Endothelial cell of umbilical vein (primary cell): ENCODE data around the gene P4HB. TPM values are rescaled to one million over a fixed set of nuclear protein-coding genes. Genes with fewer than 3 reads are reported as not detected.

Experiments
- BruUV-seq: library from RNA; stranded (reverse); fragments of 400-500 nt; replicated peaks from 2 replicates; lab custom pipeline; 2021; lab: Mats Ljungman, UMichigan
- CTCF ChIA-PET: fragments of 300-600, 350-600 bp; sonication (Branson Sonifier 250); formaldehyde crosslinking; loops from one replicate; lab custom pipeline; 2021; ENCODE audit warnings: antibody characterized with exemption, inconsistent platforms; lab: Charles Lee
- POLR2A ChIA-PET: fragments of 300-600, 350-600 bp; sonication (Branson Sonifier 250); formaldehyde crosslinking; loops from one replicate; lab custom pipeline; 2021; ENCODE audit warnings: antibody characterized with exemption, inconsistent platforms; lab: Charles Lee
- DNase-seq: peaks from one replicate; pipeline ENCODE4 v3.0.0-alpha.2; 2011; ENCODE audit warnings: low read depth, low spot score
- FAIRE-seq: peaks from 2 replicates; lab custom pipeline; 2011; peaks lifted over from hg19 to GRCh38; lab: Jason Lieb, UNC
- H2AFZ ChIP-seq: 2 replicates; pipeline ENCODE4 v1.6.0; 2012; ENCODE audit warnings: low read depth, low read length, control low read depth, inconsistent platforms
- H3K27ac ChIP-seq: 2 replicates; pipeline ENCODE4 v1.5.1; 2011; ENCODE audit warnings: low read depth, mild to moderate bottlenecking, control low read depth, low read length, moderate library complexity; ENCODE audit not compliant: insufficient read depth
- H3K27me3 ChIP-seq, 2 experiments: 2 replicates each; pipeline versions ENCODE4 v1.6.0 to v1.6.1; 2011; ENCODE audit warnings: low read length in 2 of 2, mixed read lengths in 1 of 2; ENCODE audit not compliant: control insufficient read depth in 2 of 2, insufficient read depth in 2 of 2
- H3K36me3 ChIP-seq, 2 experiments: 2 replicates in 1 of 2; 3 replicates in 1 of 2; pipeline ENCODE4 v1.5.1; 2011; ENCODE audit warnings: low read length in 2 of 2, mild to moderate bottlenecking in 1 of 2, moderate library complexity in 1 of 2; ENCODE audit not compliant: control insufficient read depth in 2 of 2, insufficient read depth in 2 of 2; ENCODE audit errors: extremely low read depth in 1 of 2
- H3K4me1 ChIP-seq: 3 replicates; pipeline ENCODE4 v1.5.1; 2011; ENCODE audit warnings: mild to moderate bottlenecking, low read length; ENCODE audit not compliant: control insufficient read depth, insufficient read depth; ENCODE audit errors: extremely low read depth
- H3K4me2 ChIP-seq: 2 replicates; pipeline ENCODE4 v1.6.1; 2011; ENCODE audit warnings: low read length, control low read depth, mixed read lengths; ENCODE audit not compliant: insufficient read depth
- H3K4me3 ChIP-seq, 3 experiments: fragments of 200-600 bp in 1 of 3; sonication (generic), shearing (Covaris generic) in 1 of 3; replicated peaks in 1 of 3; 2 replicates each; pipeline ENCODE4 v1.5.1; 2011 to 2016; ENCODE audit warnings: control low read depth in 3 of 3, low read length in 3 of 3, mild to moderate bottlenecking in 2 of 3, inconsistent platforms in 1 of 3, low read depth in 1 of 3, moderate library complexity in 1 of 3; ENCODE audit not compliant: insufficient read depth in 1 of 3
- H3K79me2 ChIP-seq: 2 replicates; pipeline ENCODE4 v1.6.0; 2012; ENCODE audit warnings: low read length, inconsistent platforms; ENCODE audit not compliant: control insufficient read depth, insufficient read depth
- H3K9ac ChIP-seq: replicated peaks from 2 replicates; pipeline ENCODE3; 2011; ENCODE audit warnings: low read length, control low read depth; ENCODE audit not compliant: insufficient read depth; ENCODE audit errors: extremely low read depth
- H3K9me1 ChIP-seq: replicated peaks from 3 replicates; pipeline ENCODE4 v1.6.0; 2011; ENCODE audit warnings: mild to moderate bottlenecking, low read length; ENCODE audit not compliant: control insufficient read depth, insufficient read depth; ENCODE audit errors: extremely low read depth
- H3K9me3 ChIP-seq: replicated peaks from 2 replicates; pipeline ENCODE4 v1.5.1; 2012; ENCODE audit warnings: low read length, inconsistent platforms; ENCODE audit not compliant: control insufficient read depth, insufficient read depth
- H4K20me1 ChIP-seq: replicated peaks from 2 replicates; pipeline ENCODE3; 2011; ENCODE audit warnings: mild to moderate bottlenecking, low read length; ENCODE audit not compliant: control insufficient read depth, insufficient read depth; ENCODE audit errors: extremely low read depth
- EZH2 ChIP-seq: IDR thresholded peaks from 2 replicates; pipeline ENCODE4 v1.6.1; 2012; ENCODE audit warnings: borderline replicate concordance, low read depth, mild to moderate bottlenecking, moderate library complexity, low read length, inconsistent platforms; ENCODE audit not compliant: severe bottlenecking
- FOS ChIP-seq: IDR thresholded peaks from 2 replicates; pipeline ENCODE4 v1.6.1; 2011; ENCODE audit warnings: mild to moderate bottlenecking, low read length, moderate library complexity, borderline replicate concordance; ENCODE audit not compliant: insufficient read depth
- GATA2 ChIP-seq: IDR thresholded peaks from 2 replicates; pipeline ENCODE4 v1.7.0; 2011; ENCODE audit warnings: low read depth, mild to moderate bottlenecking, moderate library complexity, mixed read lengths, low read length; ENCODE audit not compliant: insufficient read length, insufficient read depth
- JUN ChIP-seq: IDR thresholded peaks from 2 replicates; pipeline ENCODE4 v1.6.1; 2011; ENCODE audit warnings: borderline replicate concordance, low read depth; ENCODE audit not compliant: insufficient read length, insufficient read depth
- MYC ChIP-seq: IDR thresholded peaks from one replicate; pipeline ENCODE4 v1.6.1; 2011; ENCODE audit warnings: mild to moderate bottlenecking, low read depth, low read length
- POLR2A ChIP-seq: IDR thresholded peaks from 2 replicates; pipeline ENCODE4 v1.6.1; 2012; ENCODE audit warnings: low read depth, mild to moderate bottlenecking, control low read depth, low read length
- POLR2AphosphoS5 ChIP-seq: IDR thresholded peaks from 2 replicates; pipeline ENCODE4 v1.6.1; 2012; ENCODE audit warnings: low read depth, mild to moderate bottlenecking, control low read depth, low read length, moderate library complexity; ENCODE audit not compliant: insufficient read depth
- dilution Hi-C: fragments of 300-500 bp; cut with MboI; formaldehyde crosslinking; loops from one replicate; pipeline ENCODE4 v1.15.0; 2019; ENCODE audit warnings: low sequenced_read_pairs; ENCODE audit not compliant: extremely low pct_ligation_motif_present
- intact Hi-C: fragments of 100-400 bp; cut with micrococcal nuclease; formaldehyde crosslinking; loops from one replicate; pipeline ENCODE4 v1.10.0; 2022
- polyA plus RNA-seq, 4 experiments: library from polyadenylated mRNA; depleted of rRNA in 3 of 4; stranded (reverse) in 3 of 4; unstranded in 1 of 4; fragments of >200 nt; gene quantifications; 2 replicates each; pipeline versions ENCODE4 v1.2.1 to v1.2.3, GENCODE V29; 2011 to 2012; ENCODE audit warnings: missing spikeins in 1 of 4
- total RNA-seq: library from RNA; stranded (reverse); gene quantifications from 2 replicates; pipeline ENCODE4 v1.2.3, GENCODE V29; 2021
- TF ChIP-seq, protein P1 (sequence below), 2 donors: IDR thresholded peaks; 1 replicate in 1 of 2; 2 replicates in 1 of 2; pipeline ENCODE4 v1.5.1; 2011; ENCODE audit warnings: low read length in 2 of 2, mild to moderate bottlenecking in 2 of 2, moderate library complexity in 2 of 2, control low read depth in 1 of 2, inconsistent platforms in 1 of 2, low read depth in 1 of 2; ENCODE audit not compliant: insufficient read depth in 1 of 2; ENCODE audit errors: extremely low read depth in 1 of 2
- TF ChIP-seq, protein P2 (sequence below): IDR thresholded peaks from 2 replicates; pipeline ENCODE4 v1.6.1; 2011; ENCODE audit not compliant: insufficient read depth, insufficient read length

P4HB gene
- total and polyA plus RNA-seq, 2 donors (not counting 3 experiments of a cell fraction or from before 2014, with no cell fraction given), result 201 to 988 TPM

DNA sequence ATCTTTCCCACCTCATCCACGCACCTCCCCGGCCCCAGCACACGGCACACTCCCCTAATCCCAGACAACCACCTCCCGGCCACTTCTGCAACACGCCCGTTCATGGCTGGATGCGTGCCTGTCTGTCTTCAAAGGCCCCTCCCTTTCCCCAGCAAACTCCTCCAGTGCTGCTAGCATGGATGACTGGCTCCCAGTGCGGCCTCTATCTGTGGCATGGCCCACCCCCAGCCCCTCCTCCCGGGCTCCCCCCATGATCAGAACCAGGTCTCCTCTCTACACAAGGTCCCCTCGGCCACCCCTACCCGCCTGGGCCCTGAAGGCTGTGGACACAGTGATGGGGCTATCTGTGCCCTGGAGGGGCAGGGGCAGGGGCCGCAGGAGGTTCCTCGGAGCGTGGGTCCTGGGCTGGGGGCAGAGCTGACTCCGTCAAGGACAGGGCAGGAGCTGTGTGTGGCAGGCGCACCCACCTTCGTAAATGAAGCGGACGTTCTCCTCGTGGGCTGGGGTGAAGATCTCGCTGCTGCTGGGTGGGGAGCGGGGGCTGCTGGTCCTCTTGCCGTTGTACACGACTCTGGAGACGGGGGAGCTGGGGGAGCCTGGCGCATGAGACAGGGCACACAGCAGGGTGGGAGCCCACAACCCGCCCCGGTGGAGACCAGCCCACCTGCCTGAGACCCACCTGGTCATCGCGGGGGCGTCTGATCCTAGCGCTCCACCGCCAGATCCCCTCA is 36.4 kb downstream of the P4HB start:
- H3K36me3 ChIP-seq, result peaks cover 0 to 8% of the 10 kb centered on the region in 2 experiments
- no peaks in the 10 kb centered on the region for H3K9me1 ChIP-seq
- no peak overlapping the region for H3K4me3 ChIP-seq
- POLR2A ChIA-PET, result no interaction called here
- dilution Hi-C loops, result no loop called here
- CTCF ChIA-PET, result no interaction called here
- H2AFZ ChIP-seq, result no peak overlapping the region
- FAIRE-seq (no peak), DNase-seq (no peak)
- intact Hi-C loops, result no loop called here
- BruUV-seq, result no TSS peak
- H3K4me2 ChIP-seq, result no peak overlapping the region
- no peaks in the 10 kb centered on the region for H3K4me1 ChIP-seq
- no peaks in the 10 kb centered on the region for H4K20me1 ChIP-seq
- H3K27me3 ChIP-seq, result no peaks in the 10 kb centered on the region
- no peak for TF ChIP-seq GATA2
- TF ChIP-seq, protein P1, sequence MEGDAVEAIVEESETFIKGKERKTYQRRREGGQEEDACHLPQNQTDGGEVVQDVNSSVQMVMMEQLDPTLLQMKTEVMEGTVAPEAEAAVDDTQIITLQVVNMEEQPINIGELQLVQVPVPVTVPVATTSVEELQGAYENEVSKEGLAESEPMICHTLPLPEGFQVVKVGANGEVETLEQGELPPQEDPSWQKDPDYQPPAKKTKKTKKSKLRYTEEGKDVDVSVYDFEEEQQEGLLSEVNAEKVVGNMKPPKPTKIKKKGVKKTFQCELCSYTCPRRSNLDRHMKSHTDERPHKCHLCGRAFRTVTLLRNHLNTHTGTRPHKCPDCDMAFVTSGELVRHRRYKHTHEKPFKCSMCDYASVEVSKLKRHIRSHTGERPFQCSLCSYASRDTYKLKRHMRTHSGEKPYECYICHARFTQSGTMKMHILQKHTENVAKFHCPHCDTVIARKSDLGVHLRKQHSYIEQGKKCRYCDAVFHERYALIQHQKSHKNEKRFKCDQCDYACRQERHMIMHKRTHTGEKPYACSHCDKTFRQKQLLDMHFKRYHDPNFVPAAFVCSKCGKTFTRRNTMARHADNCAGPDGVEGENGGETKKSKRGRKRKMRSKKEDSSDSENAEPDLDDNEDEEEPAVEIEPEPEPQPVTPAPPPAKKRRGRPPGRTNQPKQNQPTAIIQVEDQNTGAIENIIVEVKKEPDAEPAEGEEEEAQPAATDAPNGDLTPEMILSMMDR (IDR thresholded peaks at IDR 0.05; ENCODE audit: extremely low read depth in 1 of 2, insufficient read depth in 1 of 2, low read depth in 1 of 2, low read length in 2 of 2), result no peak
- TF ChIP-seq JUN, result no peak
- TF ChIP-seq, protein P2, sequence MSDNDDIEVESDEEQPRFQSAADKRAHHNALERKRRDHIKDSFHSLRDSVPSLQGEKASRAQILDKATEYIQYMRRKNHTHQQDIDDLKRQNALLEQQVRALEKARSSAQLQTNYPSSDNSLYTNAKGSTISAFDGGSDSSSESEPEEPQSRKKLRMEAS, result no peak
- TF ChIP-seq FOS, result no peak
- TF ChIP-seq EZH2, result no peak
- TF ChIP-seq POLR2A, result no peak
- no peak for TF ChIP-seq MYC
- no peak for TF ChIP-seq POLR2AphosphoS5
- H3K9ac ChIP-seq, result no peak overlapping the region
- no peaks in the 10 kb centered on the region for H3K79me2 ChIP-seq
- H3K27ac ChIP-seq, result no peak overlapping the region
- H3K9me3 ChIP-seq, result no peaks in the 10 kb centered on the region
